Amniotic stem cell (primary cell): ENCODE data around the gene PLD6.
"Not testable (repeated sequence)": the region's sequence is repeated elsewhere in the genome, so short reads cannot be mapped to it uniquely, and the experiment has no call there.

ENCODE experiments used
- DNase-seq: peaks from one replicate; lab custom pipeline; 2025; lab: John Stamatoyannopoulos, UW

PLD6 gene

GRCh38 chr17:17175340-17175739 is 30.8 kb downstream of the PLD6 start:
- DNase-seq, result no peak

- no peak for DNase-seq
These were observed 32.2 kb downstream of the PLD6 start for GRCh38 chr17:17173921-17174320.

GRCh38 chr17:17172990-17173389 is 33.1 kb downstream of the PLD6 start:
- DNase-seq, result no peak

- no peak for DNase-seq
These were observed 33.9 kb downstream of the PLD6 start for GRCh38 chr17:17172001-17172939.

GRCh38 chr17:17171186-17171585 is 34.9 kb downstream of the PLD6 start:
- DNase-seq, result no peak

GRCh38 chr17:17170346-17170985 is 35.7 kb downstream of the PLD6 start:
- DNase-seq, result no peak

GRCh38 chr17:17169396-17169795 is 36.7 kb downstream of the PLD6 start:
- DNase-seq, result no peak

GRCh38 chr17:17168401-17168800 is 37.7 kb downstream of the PLD6 start:
- no peak for DNase-seq

- DNase-seq, result no peak
These were observed 38.1 kb downstream of the PLD6 start for GRCh38 chr17:17167986-17168385.

- no peak for DNase-seq
These were observed 38.8 kb downstream of the PLD6 start for GRCh38 chr17:17167356-17167755.

GRCh38 chr17:17166446-17166845 is 39.7 kb downstream of the PLD6 start:
- DNase-seq, result no peak

- DNase-seq, result no peak
These were observed 40.3 kb downstream of the PLD6 start for GRCh38 chr17:17165666-17166308.

- DNase-seq, result no peak
These were observed 41.5 kb downstream of the PLD6 start for GRCh38 chr17:17164676-17165075.

- no peak for DNase-seq
These were observed 42.0 kb downstream of the PLD6 start for GRCh38 chr17:17164156-17164555.

GRCh38 chr17:17161759-17162158 is 44.4 kb downstream of the PLD6 start:
- DNase-seq, result no peak

GRCh38 chr17:17161121-17161520 is 45.0 kb downstream of the PLD6 start:
- no peak for DNase-seq

- no peak for DNase-seq
These were observed 46.6 kb downstream of the PLD6 start for GRCh38 chr17:17159571-17159970.

GRCh38 chr17:17158506-17158905 is 47.6 kb downstream of the PLD6 start:
- DNase-seq, result not testable (repeated sequence)

- no peak for DNase-seq
These were observed 49.1 kb downstream of the PLD6 start for GRCh38 chr17:17157041-17157440.

GRCh38 chr17:17156511-17156910 is 49.6 kb downstream of the PLD6 start:
- DNase-seq, result no peak

GRCh38 chr17:17156107-17156506 is 50.0 kb downstream of the PLD6 start:
- no peak for DNase-seq

GRCh38 chr17:17155568-17155967 is 50.6 kb downstream of the PLD6 start:
- no peak for DNase-seq

- DNase-seq, result no peak
These were observed 51.2 kb downstream of the PLD6 start for GRCh38 chr17:17154981-17155380.
